ENCODE data around the gene NLK. TPM values are rescaled to one million over a fixed set of nuclear protein-coding genes. Genes with fewer than 3 reads are reported as not detected.

NLK gene
- total and polyA plus RNA-seq, 2 donors (not counting 1 experiment from before 2014, with no cell fraction given) = 14.4 to 16.1 TPM

DNA sequence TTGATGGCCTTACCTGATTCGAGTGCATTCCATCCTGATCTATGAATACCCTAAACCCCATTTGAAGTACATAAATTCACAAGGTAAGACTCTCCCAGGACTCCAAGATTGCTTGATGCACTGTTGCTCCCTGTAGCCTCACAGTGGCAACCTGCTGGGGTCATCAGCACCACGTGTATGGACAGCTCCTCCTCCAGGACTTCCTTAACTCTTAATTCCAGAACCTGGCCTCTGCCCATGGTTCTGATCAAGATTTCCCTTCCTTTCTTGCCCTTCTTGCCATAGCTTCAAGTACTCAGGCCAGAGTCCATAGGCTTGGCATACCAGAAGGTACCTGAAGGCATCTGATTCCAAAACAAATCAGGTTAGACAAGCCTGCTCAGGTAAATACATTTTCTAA lies 34.0 kb upstream of the NLK start:
- H3K9me3 ChIP-seq (ENCODE audit: control insufficient read depth, insufficient read depth, low read depth, low read length) = no peaks in the 10 kb centered on the region
- no peaks in the 10 kb centered on the region for H3K79me2 ChIP-seq (ENCODE audit: control insufficient read depth, insufficient read depth, low read length)
- peak; percentile 53 to 66 for DNase-seq (ENCODE audit: low read depth in 2 of 2)
- H3K4me2 ChIP-seq (ENCODE audit: extremely low read depth, insufficient read depth, low read length) = no peak overlapping the region
- H3K9ac ChIP-seq (ENCODE audit: insufficient read depth, low read length) = no peak overlapping the region
- TF ChIP-seq, protein P1, sequence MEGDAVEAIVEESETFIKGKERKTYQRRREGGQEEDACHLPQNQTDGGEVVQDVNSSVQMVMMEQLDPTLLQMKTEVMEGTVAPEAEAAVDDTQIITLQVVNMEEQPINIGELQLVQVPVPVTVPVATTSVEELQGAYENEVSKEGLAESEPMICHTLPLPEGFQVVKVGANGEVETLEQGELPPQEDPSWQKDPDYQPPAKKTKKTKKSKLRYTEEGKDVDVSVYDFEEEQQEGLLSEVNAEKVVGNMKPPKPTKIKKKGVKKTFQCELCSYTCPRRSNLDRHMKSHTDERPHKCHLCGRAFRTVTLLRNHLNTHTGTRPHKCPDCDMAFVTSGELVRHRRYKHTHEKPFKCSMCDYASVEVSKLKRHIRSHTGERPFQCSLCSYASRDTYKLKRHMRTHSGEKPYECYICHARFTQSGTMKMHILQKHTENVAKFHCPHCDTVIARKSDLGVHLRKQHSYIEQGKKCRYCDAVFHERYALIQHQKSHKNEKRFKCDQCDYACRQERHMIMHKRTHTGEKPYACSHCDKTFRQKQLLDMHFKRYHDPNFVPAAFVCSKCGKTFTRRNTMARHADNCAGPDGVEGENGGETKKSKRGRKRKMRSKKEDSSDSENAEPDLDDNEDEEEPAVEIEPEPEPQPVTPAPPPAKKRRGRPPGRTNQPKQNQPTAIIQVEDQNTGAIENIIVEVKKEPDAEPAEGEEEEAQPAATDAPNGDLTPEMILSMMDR (conservative IDR thresholded peaks at IDR 0.05 in 1 of 2, IDR thresholded peaks at IDR 0.05 in 1 of 2; ENCODE audit: low read depth in 1 of 2, low read length in 2 of 2) = no peak
- TF ChIP-seq EZH2 (IDR thresholded peaks at IDR 0.05; ENCODE audit: low read length, missing control alignments) = no peak
- H3K27ac ChIP-seq (ENCODE audit: insufficient read depth, low read length) = no peak overlapping the region
- no peak overlapping the region for H3K4me3 ChIP-seq (replicated peaks in 1 of 4; ENCODE audit: control extremely low read depth in 1 of 4, insufficient read depth in 1 of 4, low read depth in 3 of 4, low read length in 4 of 4)
- peaks cover 11% of the 10 kb centered on the region for H3K27me3 ChIP-seq (ENCODE audit: control insufficient read depth, insufficient read depth, low read length)
- no peaks in the 10 kb centered on the region for H3K4me1 ChIP-seq (ENCODE audit: control insufficient read depth, extremely low read depth, insufficient read depth, low read length)
- no peak overlapping the region for H2AFZ ChIP-seq (ENCODE audit: low read length)
- H4K20me1 ChIP-seq (ENCODE audit: control insufficient read depth, extremely low read depth, insufficient read depth, low read length) = no peaks in the 10 kb centered on the region
- no peaks in the 10 kb centered on the region for H3K36me3 ChIP-seq (ENCODE audit: control insufficient read depth, insufficient read depth, low read length)

DNA sequence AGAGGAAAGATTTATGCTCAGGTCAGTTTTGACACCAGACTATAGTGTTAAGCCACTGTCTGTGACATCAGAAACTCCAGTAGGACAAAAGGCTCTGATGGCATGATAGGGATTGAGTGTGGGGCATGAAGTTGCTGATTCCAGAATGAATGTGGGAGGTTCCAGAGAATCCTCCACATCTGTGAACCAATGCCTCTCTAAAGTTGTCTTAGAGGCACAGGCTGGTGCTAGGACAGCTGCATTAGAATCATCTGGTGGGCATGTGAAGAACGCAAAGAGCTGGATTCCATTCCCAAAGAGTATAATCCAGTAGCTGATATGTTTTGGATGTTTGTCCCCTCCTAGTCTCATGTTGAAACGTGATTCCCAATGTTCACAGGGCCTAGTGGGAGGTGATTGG lies 32.1 kb upstream of the NLK start:
- Histone ChIP-seq H4K20me1 (ENCODE audit: control insufficient read depth, extremely low read depth, insufficient read depth, low read length) (no peaks in the 10 kb centered on the region), H3K9me3 (ENCODE audit: control insufficient read depth, insufficient read depth, low read depth, low read length) (no peaks in the 10 kb centered on the region), H3K4me1 (ENCODE audit: control insufficient read depth, extremely low read depth, insufficient read depth, low read length) (no peaks in the 10 kb centered on the region), H2AFZ (ENCODE audit: low read length) (no peak overlapping the region), H3K27ac (ENCODE audit: insufficient read depth, low read length) (no peak overlapping the region), H3K9ac (ENCODE audit: insufficient read depth, low read length) (no peak overlapping the region), H3K4me2 (ENCODE audit: extremely low read depth, insufficient read depth, low read length) (no peak overlapping the region), H3K79me2 (ENCODE audit: control insufficient read depth, insufficient read depth, low read length) (no peaks in the 10 kb centered on the region), H3K4me3 (replicated peaks in 1 of 4; ENCODE audit: control extremely low read depth in 1 of 4, insufficient read depth in 1 of 4, low read depth in 3 of 4, low read length in 4 of 4) (no peak overlapping the region), H3K27me3 (ENCODE audit: control insufficient read depth, insufficient read depth, low read length) (peaks cover 13% of the 10 kb centered on the region), H3K36me3 (ENCODE audit: control insufficient read depth, insufficient read depth, low read length) (no peaks in the 10 kb centered on the region)
- TF ChIP-seq, protein P1 (conservative IDR thresholded peaks at IDR 0.05 in 1 of 2, IDR thresholded peaks at IDR 0.05 in 1 of 2; ENCODE audit: low read depth in 1 of 2, low read length in 2 of 2) = no peak
- no peak for TF ChIP-seq EZH2 (IDR thresholded peaks at IDR 0.05; ENCODE audit: low read length, missing control alignments)
- DNase-seq (ENCODE audit: low read depth in 2 of 2) = no peak

DNA sequence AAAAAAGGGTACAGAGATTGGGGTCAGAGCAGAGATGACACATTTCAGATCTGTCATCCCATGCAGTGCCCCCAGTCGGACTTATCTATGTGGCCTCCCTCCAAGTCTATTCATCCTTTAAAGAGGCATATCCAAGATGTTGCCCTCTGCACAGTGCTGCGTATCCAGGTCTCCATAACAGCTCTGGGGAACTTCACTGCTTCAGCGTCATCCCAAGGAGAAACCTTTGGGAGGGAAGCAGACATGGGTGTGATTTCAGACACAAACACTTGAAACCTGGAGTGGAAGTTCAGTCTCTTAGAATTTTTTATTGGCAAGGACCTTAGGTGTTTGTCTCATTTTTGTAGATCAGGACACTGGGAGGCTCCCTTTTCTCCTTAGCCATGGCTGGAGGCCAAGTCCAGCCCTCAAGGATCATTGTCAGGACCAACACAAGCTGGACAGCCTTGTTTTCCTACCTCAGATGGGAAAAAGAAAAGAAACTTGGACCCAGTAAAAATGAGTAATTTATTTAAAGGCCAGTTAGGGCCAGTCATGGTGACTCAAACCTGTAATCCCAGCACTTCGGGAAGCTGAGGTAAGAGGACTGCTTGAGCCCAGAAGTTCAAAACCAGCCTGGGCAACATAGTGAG lies 23.9 kb upstream of the NLK start:
- Histone ChIP-seq H3K9me3 (ENCODE audit: control insufficient read depth, insufficient read depth, low read depth, low read length) (no peaks in the 10 kb centered on the region), H4K20me1 (ENCODE audit: control insufficient read depth, extremely low read depth, insufficient read depth, low read length) (no peaks in the 10 kb centered on the region), H3K9ac (ENCODE audit: insufficient read depth, low read length) (no peak overlapping the region), H3K4me3 (replicated peaks in 1 of 4; ENCODE audit: control extremely low read depth in 1 of 4, insufficient read depth in 1 of 4, low read depth in 3 of 4, low read length in 4 of 4) (no peak overlapping the region), H3K4me2 (ENCODE audit: extremely low read depth, insufficient read depth, low read length) (no peak overlapping the region), H3K4me1 (ENCODE audit: control insufficient read depth, extremely low read depth, insufficient read depth, low read length) (no peaks in the 10 kb centered on the region), H3K27ac (ENCODE audit: insufficient read depth, low read length) (no peak overlapping the region), H3K27me3 (ENCODE audit: control insufficient read depth, insufficient read depth, low read length) (peaks cover 2% of the 10 kb centered on the region), H3K79me2 (ENCODE audit: control insufficient read depth, insufficient read depth, low read length) (no peaks in the 10 kb centered on the region), H3K36me3 (ENCODE audit: control insufficient read depth, insufficient read depth, low read length) (no peaks in the 10 kb centered on the region), H2AFZ (ENCODE audit: low read length) (no peak overlapping the region)
- DNase-seq (ENCODE audit: low read depth in 2 of 2) = peak in 1 of 2 donors; percentile 32
- TF ChIP-seq EZH2 (IDR thresholded peaks at IDR 0.05; ENCODE audit: low read length, missing control alignments) = no peak
- TF ChIP-seq, protein P1 (conservative IDR thresholded peaks at IDR 0.05 in 1 of 2, IDR thresholded peaks at IDR 0.05 in 1 of 2; ENCODE audit: low read depth in 1 of 2, low read length in 2 of 2) = no peak

Data from fibroblast of lung (primary cell).